GM18505 (cell line): ENCODE measurements around the gene LAMA5.

ENCODE experiments used
- ATAC-seq: cut with Tn5 transposase; IDR thresholded peaks from one replicate; pipeline ENCODE4 v1.9.1; 2021; ENCODE audit not compliant: unreplicated experiment
- POLR2A ChIP-seq: IDR thresholded peaks from 4 replicates; pipeline ENCODE4 v1.6.1; 2011; ENCODE audit warnings: borderline replicate concordance; ENCODE audit not compliant: insufficient read depth, insufficient read length; ENCODE audit errors: extremely low read depth

Gene LAMA5

GRCh38 chr20:62395311-62396242, 28.5 kb upstream of the LAMA5 start:
- no peak for TF ChIP-seq POLR2A
- no peak for ATAC-seq

- no peak for ATAC-seq
- TF ChIP-seq POLR2A, result no peak
Observed at GRCh38 chr20:62394248-62395245, 27.4 kb upstream of the LAMA5 start.

GRCh38 chr20:62393830-62394229, 26.7 kb upstream of the LAMA5 start:
- no peak for TF ChIP-seq POLR2A
- ATAC-seq, result no peak

- TF ChIP-seq POLR2A, result no peak
- ATAC-seq, result no peak
Observed at GRCh38 chr20:62393335-62393665, 26.2 kb upstream of the LAMA5 start.

GRCh38 chr20:62392621-62393334, 25.7 kb upstream of the LAMA5 start:
- no peak for ATAC-seq
- no peak for TF ChIP-seq POLR2A

GRCh38 chr20:62392077-62392418, 24.9 kb upstream of the LAMA5 start:
- ATAC-seq, result no peak
- no peak for TF ChIP-seq POLR2A

GRCh38 chr20:62391165-62392076, 24.3 kb upstream of the LAMA5 start:
- no peak for ATAC-seq
- TF ChIP-seq POLR2A, result no peak

- no peak for ATAC-seq
- TF ChIP-seq POLR2A, result no peak
Observed at GRCh38 chr20:62390317-62391164, 23.4 kb upstream of the LAMA5 start.

- no peak for TF ChIP-seq POLR2A
Observed at GRCh38 chr20:62389601-62390087, 22.5 kb upstream of the LAMA5 start.

GRCh38 chr20:62388839-62389600, 21.9 kb upstream of the LAMA5 start:
- ATAC-seq, result no peak
- no peak for TF ChIP-seq POLR2A

More at GRCh38 chr20:62389601-62390087, 22.5 kb upstream of the LAMA5 start:
- ATAC-seq, result no peak
